Measurements from ENCODE around the gene TGFBR2.
"Not testable (repeated sequence)": the region's sequence is repeated elsewhere in the genome, so short reads cannot be mapped to it uniquely, and the experiment has no call there.

The TGFBR2 gene

DNA sequence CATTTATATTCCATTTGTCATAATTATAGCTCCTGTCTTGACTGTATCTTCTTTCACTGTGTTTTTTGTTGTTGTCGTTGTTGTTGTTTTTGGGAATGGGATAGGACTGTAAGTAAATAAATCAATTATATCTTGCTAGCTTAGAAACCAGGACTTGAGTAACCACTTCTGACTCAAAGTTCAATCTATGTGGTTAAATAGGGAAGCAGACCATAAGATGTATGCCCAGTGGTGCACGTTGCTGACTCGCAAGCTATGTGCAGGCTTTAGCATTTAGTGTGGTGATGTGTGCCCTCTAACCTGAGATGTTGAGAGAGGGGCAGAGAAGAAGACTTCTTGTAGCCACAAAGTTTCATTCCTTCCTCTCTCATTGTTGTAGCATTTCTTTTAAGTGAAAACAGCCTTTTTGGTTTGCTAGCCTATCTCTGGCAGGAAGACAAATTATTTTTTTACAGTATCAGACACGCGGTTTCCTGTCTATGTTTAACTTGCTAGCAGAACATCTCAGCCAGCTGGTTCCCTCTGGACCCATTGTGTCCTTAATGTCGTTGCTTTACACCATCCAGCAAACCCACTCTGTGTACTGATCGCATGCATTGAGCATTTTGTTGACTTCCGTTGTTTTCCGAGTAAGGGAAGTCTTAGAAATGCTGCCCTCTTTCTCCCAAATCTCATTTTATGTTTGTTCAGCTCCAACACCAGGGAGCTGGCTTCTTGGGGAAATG is 52.1 kb downstream of the TGFBR2 start:
- DNase-seq: peak; percentile 75

DNA sequence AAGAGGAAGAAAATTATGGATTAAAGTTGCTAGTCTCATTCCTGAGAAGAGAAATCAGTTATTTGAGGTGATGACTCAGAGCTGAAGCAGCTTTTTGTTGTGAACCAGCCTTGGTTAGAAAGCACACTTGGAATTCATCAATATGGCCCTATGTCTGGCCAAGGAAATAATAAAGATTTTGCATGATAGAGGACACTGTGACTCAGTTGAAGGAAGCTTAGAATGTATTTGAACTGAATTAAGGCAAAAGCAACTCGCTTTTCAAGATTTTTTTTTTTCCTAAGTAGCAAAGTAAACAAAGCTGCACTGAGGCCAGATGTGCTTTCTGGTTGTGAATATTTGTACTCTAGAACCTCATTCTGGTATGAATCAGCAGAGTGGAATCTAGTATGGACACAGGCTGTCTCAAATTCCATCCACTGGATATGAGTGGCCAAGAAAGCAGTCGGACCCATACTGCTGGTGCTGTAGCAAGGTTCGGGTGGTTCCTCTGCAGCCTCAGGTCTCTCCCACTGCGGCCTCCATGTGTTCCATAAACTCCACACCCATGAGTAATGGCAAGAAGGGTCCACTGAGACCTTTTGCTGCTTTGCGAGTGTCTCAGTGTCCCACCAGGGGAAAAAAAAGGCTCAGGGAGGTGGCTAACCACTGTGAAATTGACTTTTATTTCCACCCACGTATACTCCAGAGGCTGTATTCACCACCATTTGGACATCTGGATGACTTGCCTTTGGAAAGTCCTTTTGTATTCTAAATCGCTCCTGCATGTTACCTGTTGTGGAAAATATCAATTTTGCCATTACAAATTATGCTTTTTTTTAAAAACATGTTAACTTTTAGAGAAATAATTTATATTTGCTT is 53.1 kb downstream of the TGFBR2 start:
- DNase-seq: peak; percentile 96

DNA sequence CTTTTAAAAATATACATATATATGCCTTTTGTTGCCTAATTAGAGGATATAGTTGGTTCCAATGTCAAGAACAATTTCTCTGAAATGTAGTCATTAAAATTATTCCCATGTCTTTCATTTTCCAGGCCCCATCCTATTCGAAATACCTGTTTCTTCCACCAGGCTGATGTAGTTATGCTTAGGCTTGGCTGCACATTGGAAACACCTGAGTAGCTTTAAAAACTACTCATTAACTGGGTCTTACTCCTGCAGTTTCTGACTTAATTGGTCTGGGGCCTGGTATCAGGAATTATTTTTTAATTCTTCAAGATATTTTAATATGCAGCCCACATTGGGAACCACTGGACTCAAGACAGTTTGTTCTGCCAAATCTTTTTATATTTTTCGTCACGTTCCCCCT is 53.7 kb downstream of the TGFBR2 start:
- DNase-seq: no peak

DNA sequence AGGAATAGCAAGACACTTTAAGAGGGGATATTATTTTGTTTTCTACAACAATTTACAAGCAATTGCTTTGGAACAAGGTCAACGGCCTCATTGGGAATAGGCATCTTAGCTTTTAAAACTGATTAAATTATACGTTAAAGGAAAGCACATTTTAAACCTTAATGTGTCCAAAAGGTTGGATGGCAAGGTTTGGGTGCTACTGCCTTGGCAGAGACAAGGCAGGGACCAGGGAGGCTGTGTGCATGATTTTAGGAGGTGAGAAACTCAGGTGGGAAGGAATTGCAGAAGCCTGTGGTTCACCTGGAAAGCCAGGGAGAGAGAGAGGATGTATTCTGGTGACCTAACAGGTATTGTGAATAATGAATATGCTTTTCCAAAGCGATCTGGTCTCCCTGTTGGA is 54.3 kb downstream of the TGFBR2 start:
- no peak for DNase-seq

DNA sequence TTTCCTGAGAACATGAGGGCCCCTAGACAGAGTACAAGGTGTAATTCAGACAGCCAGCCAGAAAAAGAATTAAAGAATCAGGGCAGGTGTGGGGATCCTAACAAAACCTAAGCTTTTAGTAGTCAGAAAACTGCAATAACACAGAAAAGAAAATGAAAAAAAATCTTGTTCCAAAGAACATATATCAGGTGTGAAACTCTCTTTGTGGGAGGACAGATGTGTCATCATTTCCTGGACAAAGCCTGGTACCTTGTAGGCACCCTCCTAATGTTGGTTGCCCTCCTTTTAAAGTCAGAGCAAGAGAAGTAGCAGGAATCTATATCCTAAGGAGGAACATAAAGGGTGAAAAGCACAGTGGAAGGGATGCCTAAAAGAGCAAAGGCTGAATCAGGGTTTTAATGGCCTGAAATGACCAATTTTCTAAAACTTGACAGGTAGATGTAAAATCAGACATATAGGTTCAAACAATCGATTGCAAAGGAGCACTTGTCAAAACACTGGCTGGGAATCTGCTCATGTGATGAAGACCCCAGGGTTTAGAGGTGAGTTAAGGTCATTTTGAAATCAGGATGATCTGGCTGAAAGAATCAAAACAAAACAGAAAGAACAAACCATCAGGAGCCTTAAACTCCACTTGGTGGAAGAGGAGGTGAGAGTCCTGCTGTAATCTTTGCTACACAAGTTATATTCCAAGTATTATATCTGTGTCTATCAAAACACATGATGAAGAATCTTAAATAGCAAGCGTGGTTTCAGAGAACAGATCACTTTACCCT is 54.9 kb downstream of the TGFBR2 start:
- DNase-seq: no peak

DNA sequence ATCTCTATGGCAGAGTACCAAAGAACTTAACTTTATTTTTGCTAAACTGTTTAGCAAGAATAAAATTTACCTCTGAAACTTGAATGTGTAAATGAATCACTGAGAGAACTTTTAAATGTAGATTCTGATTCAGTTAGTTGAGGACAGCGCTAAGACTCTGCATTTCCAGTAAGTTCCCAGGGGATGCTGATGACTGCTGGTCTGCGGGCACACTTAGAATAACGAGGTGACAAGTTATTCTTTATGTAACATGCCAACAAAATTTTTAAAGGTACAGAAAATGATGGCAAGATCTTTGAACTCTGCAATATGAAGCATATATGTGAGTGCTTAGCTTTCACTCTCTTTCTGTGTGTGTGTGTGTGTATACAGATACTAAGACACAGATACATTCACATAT is 56.4 kb downstream of the TGFBR2 start:
- no peak for DNase-seq

DNA sequence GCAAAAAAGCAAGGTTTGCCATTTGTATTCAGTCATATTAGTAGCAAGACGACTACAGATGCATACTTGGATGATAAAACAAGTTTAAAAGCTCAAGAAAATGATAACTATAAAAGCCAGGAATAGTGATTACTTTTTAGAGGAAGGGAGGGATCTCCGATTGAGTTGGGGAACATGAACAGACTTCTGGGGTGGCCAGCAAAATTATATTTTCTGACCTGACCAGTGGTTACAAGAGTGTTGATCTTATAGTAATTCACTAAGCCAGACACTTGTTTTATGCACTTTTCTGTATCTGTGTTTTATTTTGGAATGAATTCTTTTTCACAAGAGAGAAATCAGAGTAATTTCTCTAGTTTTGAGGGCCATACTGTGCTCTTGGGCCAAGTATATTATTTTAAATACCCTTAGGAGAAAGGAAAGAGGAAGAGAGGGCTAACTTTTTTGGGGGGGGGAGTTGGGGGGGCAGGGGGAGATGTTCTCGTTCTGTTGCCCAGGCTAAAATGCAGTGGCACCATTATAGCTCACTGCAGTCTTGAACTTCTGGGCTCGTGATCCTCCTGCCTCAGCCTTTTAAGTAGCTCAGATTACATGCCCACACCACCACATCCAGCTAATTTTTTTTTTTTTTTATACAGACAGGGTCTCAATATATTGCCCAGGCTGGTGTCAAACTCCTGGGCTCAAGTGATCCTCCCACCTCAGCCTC is 57.3 kb downstream of the TGFBR2 start:
- no peak for DNase-seq

DNA sequence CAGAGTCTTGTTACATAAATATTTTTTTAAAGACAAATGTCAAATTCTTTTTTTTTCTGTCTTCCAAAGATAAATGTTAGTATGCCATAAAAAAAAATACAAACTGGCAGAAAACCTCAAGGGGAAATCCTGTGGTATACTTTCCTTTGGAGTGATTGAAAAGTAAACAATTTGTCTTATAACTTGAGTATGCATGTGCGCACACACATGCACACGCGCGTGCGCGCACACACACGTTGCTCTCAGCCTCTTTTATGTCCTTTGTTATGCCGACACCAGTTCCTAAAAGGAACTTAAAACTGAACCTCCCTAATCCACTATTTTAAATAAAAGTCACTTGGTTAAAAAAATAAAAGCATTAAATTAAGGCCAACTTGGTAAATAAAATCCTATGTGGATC is 58.1 kb downstream of the TGFBR2 start:
- no peak for DNase-seq

DNA sequence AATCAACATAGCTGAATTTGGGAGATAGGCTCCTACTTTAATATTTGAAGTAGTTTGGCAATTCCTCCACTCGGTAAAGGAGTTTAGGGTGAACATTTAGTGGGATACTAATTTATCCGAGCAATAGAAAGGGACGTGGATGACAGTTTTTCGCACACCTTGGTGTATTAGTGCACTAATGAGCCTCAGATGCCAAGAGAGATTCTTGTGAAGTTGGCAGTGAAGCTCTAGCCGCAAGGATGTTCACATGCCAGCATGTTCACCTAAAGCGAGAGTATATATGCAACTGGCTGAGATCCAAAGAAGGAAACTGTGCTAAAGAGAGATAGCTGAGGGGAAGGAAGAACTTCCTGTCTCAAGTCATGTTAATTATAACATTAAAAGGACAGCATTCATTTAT is 58.5 kb downstream of the TGFBR2 start:
- DNase-seq: no peak

DNA sequence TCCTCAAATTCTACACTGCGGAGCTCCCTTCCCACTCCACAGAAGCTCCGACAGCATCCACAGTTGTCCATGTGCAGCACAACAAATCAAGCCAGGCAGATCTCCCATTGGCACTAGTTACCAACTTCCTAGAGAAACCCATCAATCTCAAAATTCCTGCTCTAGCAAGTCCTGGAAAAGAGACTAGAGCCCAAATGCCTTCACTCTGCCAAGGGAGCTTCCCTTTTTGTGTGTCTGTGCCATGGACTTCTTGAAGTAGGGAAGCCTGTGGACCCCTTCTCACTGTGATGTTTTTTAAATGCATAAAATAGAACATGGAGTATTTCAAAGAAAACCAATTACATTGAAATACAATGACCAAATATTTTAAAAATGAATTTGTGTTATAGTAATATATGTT is 59.1 kb downstream of the TGFBR2 start:
- no peak for DNase-seq

DNA sequence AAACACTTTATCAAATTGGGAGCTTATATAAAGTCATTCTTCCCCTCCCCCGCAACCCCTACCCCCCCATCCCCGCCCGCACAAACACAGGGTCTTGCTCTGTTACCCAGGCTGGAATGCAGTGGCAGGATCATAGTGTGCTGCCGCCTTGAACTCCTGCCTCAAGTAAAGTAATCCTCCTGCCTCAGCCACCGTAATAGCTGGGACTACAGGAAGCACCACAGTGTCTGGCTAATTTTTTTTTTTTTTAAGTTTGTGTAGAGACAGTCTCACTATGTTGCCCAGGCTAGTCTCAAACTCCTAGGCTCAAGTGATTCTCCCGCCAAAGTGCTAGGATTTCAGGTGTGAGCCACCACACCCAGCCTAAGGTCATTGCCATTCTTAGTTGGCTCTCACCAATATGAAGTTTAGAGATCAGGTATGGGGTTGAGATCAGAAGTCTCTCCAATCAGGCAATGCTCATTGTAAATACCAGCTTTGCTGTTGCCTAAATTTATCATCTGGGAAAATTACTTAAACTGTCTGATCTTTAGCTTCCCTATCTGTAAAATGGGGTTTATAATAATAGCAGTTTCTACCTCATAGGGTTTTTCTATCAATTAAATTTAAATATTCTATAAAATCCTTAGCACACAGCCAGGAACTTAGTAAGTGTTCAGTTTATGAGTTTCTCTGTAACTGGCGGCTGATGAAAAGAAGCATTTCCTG is 60.3 kb downstream of the TGFBR2 start:
- no peak for DNase-seq

DNA sequence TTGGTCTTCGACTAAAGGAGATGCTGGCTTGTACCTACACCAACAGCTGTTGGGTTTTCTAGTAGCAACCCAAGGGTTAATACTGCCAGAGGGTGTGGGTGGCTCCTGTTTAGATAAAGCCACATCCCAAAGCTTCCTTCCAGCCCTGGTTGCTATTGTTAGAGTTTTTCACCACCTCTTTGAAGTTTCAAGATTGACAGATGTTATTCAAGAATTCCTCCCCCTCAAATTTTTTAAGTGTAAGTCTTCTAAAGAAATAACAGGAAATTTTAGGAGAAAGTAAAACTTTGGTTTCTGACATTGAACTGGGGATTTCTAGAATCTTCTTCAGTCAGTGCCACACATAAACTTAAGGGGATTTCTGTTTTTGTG is 60.9 kb downstream of the TGFBR2 start:
- DNase-seq: no peak

DNA sequence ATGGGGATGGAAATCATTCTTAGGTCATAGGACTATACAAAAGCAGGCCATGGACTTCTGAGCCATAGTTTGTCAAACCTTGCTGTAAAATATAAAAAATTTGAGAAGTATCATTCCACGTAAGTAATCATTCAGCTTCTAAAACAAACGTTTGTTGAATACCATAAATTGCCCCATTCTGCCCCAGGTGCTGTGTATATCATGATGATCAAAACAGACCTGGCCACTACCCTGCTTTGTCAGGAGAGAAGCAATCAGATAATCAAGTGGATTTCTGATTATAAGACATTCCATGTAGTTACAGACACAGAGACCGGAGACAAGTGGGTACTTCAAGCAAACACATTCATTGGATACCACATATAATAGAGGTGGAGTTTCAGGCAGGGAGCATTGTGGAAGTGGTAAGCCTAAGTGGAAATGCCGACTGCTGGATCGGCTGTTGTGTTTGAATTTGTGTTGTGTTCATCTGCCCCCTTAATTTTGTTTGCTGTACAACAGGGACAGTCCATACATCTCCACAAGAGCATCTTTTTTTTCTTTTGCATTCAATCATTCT is 61.7 kb downstream of the TGFBR2 start:
- no peak for DNase-seq

DNA sequence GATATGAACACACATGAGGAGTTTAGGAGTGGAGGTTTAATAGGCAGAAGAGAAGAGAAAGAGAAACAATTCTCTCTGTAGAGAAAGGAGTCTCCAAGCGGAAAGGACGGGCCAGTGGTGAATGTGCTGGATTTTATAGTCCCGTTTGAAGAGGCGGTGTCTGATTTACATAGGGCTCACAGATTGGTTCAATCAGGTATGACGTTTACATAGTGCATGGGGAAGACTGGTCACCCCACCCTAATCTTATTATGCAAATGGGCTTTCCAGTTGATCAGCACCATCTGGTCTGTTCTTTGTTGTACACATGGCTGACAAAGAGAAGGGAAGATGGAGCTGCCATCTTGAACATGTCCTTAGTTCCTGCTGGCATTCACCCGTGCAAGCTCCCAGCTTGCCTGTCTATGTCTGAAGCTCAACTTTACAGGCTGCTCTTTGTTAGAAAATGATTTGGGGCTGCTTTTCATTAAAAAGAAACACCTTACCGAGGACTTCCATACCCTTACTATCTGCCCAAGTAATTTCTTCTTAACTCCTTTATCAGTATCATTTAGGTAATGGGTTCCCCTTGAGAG is 63.0 kb downstream of the TGFBR2 start:
- DNase-seq: not testable (repeated sequence)

DNA sequence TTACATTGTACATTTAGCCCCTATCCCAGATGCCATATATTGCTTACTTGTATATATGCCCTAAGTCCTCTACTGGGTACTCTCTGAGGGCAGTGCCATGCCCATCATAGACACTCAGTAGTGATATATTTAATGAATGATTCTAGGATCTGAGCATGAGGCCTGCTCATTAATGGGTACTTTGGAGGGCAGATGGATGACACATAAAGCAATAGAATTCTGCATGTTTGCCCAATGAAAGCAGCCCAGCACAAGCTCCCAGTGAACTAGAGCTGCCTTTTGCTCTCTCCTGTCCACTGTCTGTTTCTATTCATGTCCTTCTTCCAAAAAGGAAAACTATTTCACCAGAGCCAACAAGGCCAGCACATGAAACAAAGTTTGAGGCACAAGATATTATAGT is 63.9 kb downstream of the TGFBR2 start:
- no peak for DNase-seq

DNA sequence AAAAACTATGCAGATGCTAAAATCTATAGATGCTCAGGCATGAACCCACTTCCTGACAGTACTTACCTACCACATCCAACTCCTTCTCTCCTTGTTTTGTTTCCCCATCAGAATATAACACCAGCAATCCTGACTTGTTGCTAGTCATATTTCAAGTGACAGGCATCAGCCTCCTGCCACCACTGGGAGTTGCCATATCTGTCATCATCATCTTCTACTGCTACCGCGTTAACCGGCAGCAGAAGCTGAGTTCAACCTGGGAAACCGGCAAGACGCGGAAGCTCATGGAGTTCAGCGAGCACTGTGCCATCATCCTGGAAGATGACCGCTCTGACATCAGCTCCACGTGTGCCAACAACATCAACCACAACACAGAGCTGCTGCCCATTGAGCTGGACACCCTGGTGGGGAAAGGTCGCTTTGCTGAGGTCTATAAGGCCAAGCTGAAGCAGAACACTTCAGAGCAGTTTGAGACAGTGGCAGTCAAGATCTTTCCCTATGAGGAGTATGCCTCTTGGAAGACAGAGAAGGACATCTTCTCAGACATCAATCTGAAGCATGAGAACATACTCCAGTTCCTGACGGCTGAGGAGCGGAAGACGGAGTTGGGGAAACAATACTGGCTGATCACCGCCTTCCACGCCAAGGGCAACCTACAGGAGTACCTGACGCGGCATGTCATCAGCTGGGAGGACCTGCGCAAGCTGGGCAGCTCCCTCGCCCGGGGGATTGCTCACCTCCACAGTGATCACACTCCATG is 65.3 kb downstream of the TGFBR2 start:
- DNase-seq: no peak

DNA sequence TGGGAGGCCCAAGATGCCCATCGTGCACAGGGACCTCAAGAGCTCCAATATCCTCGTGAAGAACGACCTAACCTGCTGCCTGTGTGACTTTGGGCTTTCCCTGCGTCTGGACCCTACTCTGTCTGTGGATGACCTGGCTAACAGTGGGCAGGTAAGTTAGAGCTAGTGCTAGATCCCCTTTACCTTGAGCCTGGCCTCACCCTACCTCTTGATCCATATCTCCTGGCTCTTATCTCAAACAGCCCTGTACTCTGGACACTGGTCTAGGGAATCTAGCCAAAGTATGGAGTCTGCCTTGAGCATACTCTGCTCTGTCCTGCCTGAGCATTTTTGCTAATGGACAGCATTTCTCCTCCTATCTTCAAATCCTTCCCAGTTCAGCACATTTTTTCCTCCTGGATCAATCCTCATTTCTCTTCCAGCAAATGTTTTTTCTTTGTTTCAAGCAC is 65.9 kb downstream of the TGFBR2 start:
- DNase-seq: no peak

DNA sequence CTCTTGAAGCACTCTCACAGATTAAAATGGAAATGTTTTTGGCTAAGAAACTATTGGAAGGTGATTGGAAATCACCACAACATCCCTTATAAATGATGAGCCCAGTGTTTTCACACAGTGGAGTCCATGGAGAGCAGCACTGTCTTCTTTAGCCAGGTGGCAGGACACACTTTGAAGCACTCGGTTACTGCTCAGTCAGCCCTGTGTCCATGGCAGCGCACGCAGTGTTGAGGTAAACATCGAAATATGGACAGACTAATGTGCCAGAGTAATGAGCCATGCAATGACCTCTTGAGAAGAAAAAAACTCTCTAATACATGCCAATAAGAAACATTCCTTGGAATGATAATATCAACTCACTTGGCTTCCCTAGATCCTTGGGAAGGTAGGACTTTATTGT is 66.6 kb downstream of the TGFBR2 start:
- no peak for DNase-seq

DNA sequence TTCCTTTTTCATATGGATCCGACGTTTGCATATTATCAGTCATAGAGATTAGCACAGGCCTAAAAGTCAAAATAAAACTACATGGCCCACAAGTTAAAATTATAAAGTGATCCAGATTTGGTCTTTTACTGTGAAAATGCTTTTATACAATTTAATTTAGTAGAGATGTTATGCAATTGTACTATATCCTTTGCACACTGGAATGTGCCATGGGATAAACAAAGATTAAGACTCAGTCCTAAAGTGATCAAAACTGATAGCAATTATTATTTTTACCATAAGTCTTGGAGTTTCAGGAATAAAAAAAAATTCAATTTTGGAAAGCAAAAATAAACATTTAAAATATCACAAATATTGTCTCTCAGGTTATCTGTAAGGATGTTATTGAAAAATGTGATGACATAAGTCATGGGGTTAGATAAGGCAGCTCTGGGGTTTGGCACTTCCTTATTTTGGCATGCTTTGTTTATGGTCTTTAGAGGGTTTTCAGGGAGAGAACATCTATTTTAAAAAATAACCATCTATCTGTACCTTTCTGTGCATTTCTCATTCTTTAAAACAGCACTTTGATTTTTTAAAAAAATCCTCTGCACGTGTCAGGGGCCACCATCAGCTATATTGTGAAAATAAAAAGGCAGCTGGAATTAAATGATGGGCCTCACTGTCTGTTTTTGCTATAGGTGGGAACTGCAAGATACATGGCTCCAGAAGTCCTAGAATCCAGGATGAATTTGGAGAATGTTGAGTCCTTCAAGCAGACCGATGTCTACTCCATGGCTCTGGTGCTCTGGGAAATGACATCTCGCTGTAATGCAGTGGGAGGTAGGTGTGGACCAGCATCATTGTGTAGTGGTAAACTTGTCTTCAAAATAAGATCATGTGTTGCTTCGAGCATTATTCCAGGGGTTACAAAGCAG is 67.3 kb downstream of the TGFBR2 start:
- DNase-seq: no peak
